ENCODE measurements around the gene NHERF1. TPM values are rescaled to one million over a fixed set of nuclear protein-coding genes. Genes with fewer than 3 reads are reported as not detected.
A peak's percentile ranks its signal among the peaks of the same experiment; 100 is the strongest.

Gene NHERF1
- total and polyA plus RNA-seq, 2 of the 13 experiments (the other 11 are each of a cell fraction or from before 2014, with no cell fraction given): 169 to 269 TPM

DNA sequence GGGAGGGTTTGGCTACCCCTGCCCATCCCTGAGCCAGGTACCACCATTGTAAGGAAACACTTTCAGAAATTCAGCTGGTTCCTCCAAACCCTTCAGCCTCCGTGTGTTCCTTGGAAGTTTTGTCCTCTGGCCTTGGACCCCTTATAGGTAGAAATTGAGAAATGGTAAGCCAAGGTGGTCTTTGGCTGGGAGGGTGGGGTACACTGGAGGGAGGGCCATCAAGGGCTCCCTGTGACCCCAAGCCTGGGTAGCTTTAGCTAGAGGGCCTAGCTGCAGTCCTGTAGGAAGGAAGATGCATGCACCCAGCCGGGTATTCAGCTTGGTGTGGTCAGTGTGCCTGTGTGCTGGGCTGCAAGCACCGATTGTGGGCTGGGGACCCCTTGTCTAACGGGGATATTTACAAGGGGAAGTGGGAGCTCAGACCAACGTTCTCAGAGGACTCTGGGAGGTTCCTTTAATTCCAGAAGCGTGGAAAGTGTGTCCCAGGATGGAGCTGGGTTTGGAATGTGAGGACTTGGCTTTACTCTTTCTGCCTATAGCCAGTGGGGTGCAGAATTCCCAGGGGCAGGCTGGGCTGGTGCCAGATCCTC, 20.9 kb downstream of the NHERF1 start (continued):
- TF ChIP-seq NR2F1 (CRISPR knock-in tag; IDR thresholded peaks at IDR 0.05) (no peak), MYNN (CRISPR knock-in tag; IDR thresholded peaks at IDR 0.05; ENCODE audit: low read depth) (no peak), SMYD3 (CRISPR knock-in tag; IDR thresholded peaks at IDR 0.05) (peak; percentile 76; the same call in 1 of the 2 replicates), MLX (CRISPR knock-in tag; IDR thresholded peaks at IDR 0.05) (no peak), ZFYVE20 (CRISPR knock-in tag; IDR thresholded peaks at IDR 0.05; ENCODE audit: borderline replicate concordance, low read depth) (0 out of 2 replicates have a peak, but pooled peaks have one; percentile 30), TCF7L2 (IDR thresholded peaks at IDR 0.05; ENCODE audit: low read depth, low read length) (no peak), SRSF4 (IDR thresholded peaks at IDR 0.05; ENCODE audit: low read depth, low read length, poor library complexity, severe bottlenecking) (no peak)

- H2AFZ ChIP-seq (ENCODE audit: low read length): no peak overlapping the region
- in situ Hi-C loops (cut with HindIII; ENCODE audit: extremely low pct_ligation_motif_present, low pct_unique_long_range_greater_than_20kb) (no loop called here), intact Hi-C loops (cut with micrococcal nuclease; ENCODE audit: unreplicated experiment) (loop anchor here (1.0 kb wide), 1 partner anchor 25 kb away; no protein-coding TSS in a partner anchor)
- H3K9ac ChIP-seq (ENCODE audit: insufficient read depth, low read depth, low read length): no peak overlapping the region
- no peak overlapping the region for H3K4me3 ChIP-seq (replicated peaks in 1 of 3; ENCODE audit: insufficient read depth in 1 of 3, low read depth in 2 of 3, low read length in 3 of 3)
- no peak overlapping the region for H3K4me2 ChIP-seq (ENCODE audit: low read depth, low read length)
- H3K27ac ChIP-seq (ENCODE audit: extremely low read length, insufficient read depth, low read length): peak overlapping the region; percentile 36
- 72% methylated on average over 5 of the region's 5 CpGs for WGBS (ENCODE audit: low lambda C conversion rate)
- ChIA-PET CTCF (ENCODE audit: low intra/inter-chr PET ratio, low total read pairs) (interaction anchor here (0.7 to 12.2 kb wide), 6 partner anchors 9 to 112 kb away, joined by 3 to 219 read pairs (median 5); partner anchors contain the start of gene NHERF1), POLR2A (interaction anchor here (0.6 to 29.3 kb wide), 9 partner anchors 9 to 103 kb away, joined by 3 to 1459 read pairs (median 6); partner anchors contain the start of genes FDXR, NHERF1 and RAB37)
- peaks cover 37 to 71% of the 10 kb centered on the region in 2 experiments for H3K36me3 ChIP-seq (replicated peaks in 1 of 2; ENCODE audit: control insufficient read depth in 1 of 2, insufficient read depth in 2 of 2, low read length in 2 of 2)
- H3K4me1 ChIP-seq (ENCODE audit: insufficient read depth, low read length): peaks cover 94% of the 10 kb centered on the region
- H4K20me1 ChIP-seq (ENCODE audit: insufficient read depth, low read length): peaks cover 20% of the 10 kb centered on the region; the same call in 1 of the 2 replicates
- FAIRE-seq (no peak), DNase-seq (ENCODE audit: low spot score) (no peak), ATAC-seq (peak; percentile 7)
- H3K9me3 ChIP-seq (ENCODE audit: low read length): no peaks in the 10 kb centered on the region
- H3K79me2 ChIP-seq (ENCODE audit: insufficient read depth, low read length): peaks cover 24% of the 10 kb centered on the region
- no peaks in the 10 kb centered on the region for H3K27me3 ChIP-seq (ENCODE audit: control insufficient read depth in 1 of 2, insufficient read depth in 2 of 2, low read length in 2 of 2)
- BruUV-seq (replicated peaks): no TSS peak
- no peak for TF ChIP-seq NFKB2 (CRISPR knock-in tag; IDR thresholded peaks at IDR 0.05; ENCODE audit: borderline replicate concordance)
- no peak for TF ChIP-seq ZBTB2 (CRISPR knock-in tag; IDR thresholded peaks at IDR 0.05; ENCODE audit: low read depth)
- TF ChIP-seq, protein P1, sequence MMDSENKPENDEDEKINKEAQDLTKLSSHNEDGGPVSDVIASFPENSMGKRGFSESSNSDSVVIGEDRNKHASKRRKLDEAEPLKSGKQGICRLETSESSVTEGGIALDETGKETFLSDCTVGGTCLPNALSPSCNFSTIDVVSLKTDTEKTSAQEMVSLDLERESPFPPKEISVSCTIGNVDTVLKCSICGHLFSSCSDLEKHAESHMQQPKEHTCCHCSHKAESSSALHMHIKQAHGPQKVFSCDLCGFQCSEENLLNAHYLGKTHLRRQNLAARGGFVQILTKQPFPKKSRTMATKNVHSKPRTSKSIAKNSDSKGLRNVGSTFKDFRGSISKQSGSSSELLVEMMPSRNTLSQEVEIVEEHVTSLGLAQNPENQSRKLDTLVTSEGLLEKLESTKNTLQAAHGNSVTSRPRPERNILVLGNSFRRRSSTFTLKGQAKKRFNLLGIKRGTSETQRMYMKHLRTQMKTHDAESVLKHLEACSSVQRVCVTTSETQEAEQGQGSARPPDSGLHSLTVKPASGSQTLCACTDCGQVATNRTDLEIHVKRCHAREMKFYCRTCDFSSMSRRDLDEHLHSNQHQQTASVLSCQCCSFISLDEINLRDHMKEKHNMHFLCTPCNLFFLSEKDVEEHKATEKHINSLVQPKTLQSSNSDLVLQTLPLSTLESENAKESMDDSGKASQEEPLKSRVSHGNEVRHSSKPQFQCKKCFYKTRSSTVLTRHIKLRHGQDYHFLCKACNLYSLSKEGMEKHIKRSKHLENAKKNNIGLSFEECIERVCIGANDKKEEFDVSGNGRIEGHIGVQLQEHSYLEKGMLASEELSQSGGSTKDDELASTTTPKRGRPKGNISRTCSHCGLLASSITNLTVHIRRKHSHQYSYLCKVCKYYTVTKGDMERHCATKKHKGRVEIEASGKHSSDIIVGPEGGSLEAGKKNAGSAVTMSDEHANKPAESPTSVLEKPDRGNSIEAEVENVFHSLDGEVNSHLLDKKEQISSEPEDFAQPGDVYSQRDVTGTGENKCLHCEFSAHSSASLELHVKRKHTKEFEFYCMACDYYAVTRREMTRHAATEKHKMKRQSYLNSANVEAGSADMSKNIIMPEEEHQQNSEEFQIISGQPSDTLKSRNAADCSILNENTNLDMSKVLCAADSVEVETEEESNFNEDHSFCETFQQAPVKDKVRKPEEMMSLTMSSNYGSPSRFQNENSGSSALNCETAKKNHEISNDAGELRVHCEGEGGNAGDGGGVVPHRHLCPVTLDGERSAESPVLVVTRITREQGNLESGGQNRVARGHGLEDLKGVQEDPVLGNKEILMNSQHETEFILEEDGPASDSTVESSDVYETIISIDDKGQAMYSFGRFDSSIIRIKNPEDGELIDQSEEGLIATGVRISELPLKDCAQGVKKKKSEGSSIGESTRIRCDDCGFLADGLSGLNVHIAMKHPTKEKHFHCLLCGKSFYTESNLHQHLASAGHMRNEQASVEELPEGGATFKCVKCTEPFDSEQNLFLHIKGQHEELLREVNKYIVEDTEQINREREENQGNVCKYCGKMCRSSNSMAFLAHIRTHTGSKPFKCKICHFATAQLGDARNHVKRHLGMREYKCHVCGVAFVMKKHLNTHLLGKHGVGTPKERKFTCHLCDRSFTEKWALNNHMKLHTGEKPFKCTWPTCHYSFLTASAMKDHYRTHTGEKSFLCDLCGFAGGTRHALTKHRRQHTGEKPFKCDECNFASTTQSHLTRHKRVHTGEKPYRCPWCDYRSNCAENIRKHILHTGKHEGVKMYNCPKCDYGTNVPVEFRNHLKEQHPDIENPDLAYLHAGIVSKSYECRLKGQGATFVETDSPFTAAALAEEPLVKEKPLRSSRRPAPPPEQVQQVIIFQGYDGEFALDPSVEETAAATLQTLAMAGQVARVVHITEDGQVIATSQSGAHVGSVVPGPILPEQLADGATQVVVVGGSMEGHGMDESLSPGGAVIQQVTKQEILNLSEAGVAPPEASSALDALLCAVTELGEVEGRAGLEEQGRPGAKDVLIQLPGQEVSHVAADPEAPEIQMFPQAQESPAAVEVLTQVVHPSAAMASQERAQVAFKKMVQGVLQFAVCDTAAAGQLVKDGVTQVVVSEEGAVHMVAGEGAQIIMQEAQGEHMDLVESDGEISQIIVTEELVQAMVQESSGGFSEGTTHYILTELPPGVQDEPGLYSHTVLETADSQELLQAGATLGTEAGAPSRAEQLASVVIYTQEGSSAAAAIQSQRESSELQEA (CRISPR knock-in tag; IDR thresholded peaks at IDR 0.05; ENCODE audit: not compliant biosample characterization): no peak
These were observed 21.5 kb downstream of the NHERF1 start for GRCh38 chr17:74769856-74770497.
